Measurements from ENCODE around the gene ADPRHL1.
"Not testable (repeated sequence)": the region's sequence is repeated elsewhere in the genome, so short reads cannot be mapped to it uniquely, and the experiment has no call there.

- TF ChIP-seq CTCF (conservative IDR thresholded peaks at IDR 0.05; ENCODE audit: low read length); EZH2phosphoT487 (IDR thresholded peaks at IDR 0.05; ENCODE audit: borderline replicate concordance): not testable (repeated sequence)
Measured at GRCh38 chr13:113368353-113368752, 84.9 kb downstream of the ADPRHL1 start.

Measured in Loucy (cell line).